Keratinocyte (primary cell): ENCODE results near the gene ITSN1. TPM values are rescaled to one million over a fixed set of nuclear protein-coding genes. Genes with fewer than 3 reads are reported as not detected.
"Not testable (repeated sequence)": the region's sequence is repeated elsewhere in the genome, so short reads cannot be mapped to it uniquely, and the experiment has no call there.

Experiments
- DNase-seq: peaks from one replicate; pipeline ENCODE4 v3.0.0-alpha.2; 2011; ENCODE audit warnings: low read depth, missing footprints, low spot score
- FAIRE-seq: peaks from 2 replicates; lab custom pipeline; 2011; peaks lifted over from hg19 to GRCh38; lab: Jason Lieb, UNC
- H2AFZ ChIP-seq: 2 replicates; pipeline ENCODE4 v1.6.0; 2012; ENCODE audit warnings: low read length, control low read depth, inconsistent platforms; ENCODE audit not compliant: control insufficient read depth
- H3K27ac ChIP-seq: 2 replicates; pipeline ENCODE4 v1.5.1; 2011; ENCODE audit warnings: low read length; ENCODE audit not compliant: control insufficient read depth, insufficient read depth
- H3K27me3 ChIP-seq: 3 replicates; pipeline ENCODE4 v1.6.0; 2011; ENCODE audit warnings: low read length; ENCODE audit not compliant: control insufficient read depth, insufficient read depth; ENCODE audit errors: extremely low read depth
- H3K36me3 ChIP-seq, 2 experiments: 2 replicates in 1 of 2; 3 replicates in 1 of 2; pipeline ENCODE4 v1.5.1; 2011; ENCODE audit warnings: low read length in 2 of 2, mild to moderate bottlenecking in 1 of 2; ENCODE audit not compliant: control insufficient read depth in 2 of 2, insufficient read depth in 2 of 2; ENCODE audit errors: extremely low read depth in 1 of 2
- H3K4me1 ChIP-seq: 3 replicates; pipeline ENCODE4 v1.5.1; 2011; ENCODE audit warnings: low read length; ENCODE audit not compliant: control insufficient read depth, insufficient read depth; ENCODE audit errors: extremely low read depth
- H3K4me2 ChIP-seq: 3 replicates; pipeline ENCODE4 v1.6.0; 2011; ENCODE audit warnings: low read depth, low read length; ENCODE audit not compliant: control insufficient read depth, insufficient read depth; ENCODE audit errors: extremely low read depth
- H3K4me3 ChIP-seq, 3 experiments: fragments of 200-600 bp in 1 of 3; sonication (generic) in 1 of 3; 2 replicates in 2 of 3; 3 replicates in 1 of 3; pipeline ENCODE4 v1.5.1; 2011 to 2016; ENCODE audit warnings: low read length in 3 of 3, mild to moderate bottlenecking in 3 of 3, control low read depth in 2 of 3, inconsistent platforms in 1 of 3, low read depth in 1 of 3, mixed read lengths in 1 of 3, mixed run types in 1 of 3, moderate library complexity in 1 of 3; ENCODE audit not compliant: control insufficient read depth in 2 of 3, insufficient read depth in 2 of 3; ENCODE audit errors: extremely low read depth in 1 of 3
- H3K79me2 ChIP-seq: 2 replicates; pipeline ENCODE4 v1.6.0; 2012; ENCODE audit warnings: low read length; ENCODE audit not compliant: control insufficient read depth, insufficient read depth
- H3K9ac ChIP-seq: 3 replicates; pipeline ENCODE4 v1.6.0; 2011; ENCODE audit warnings: low read length; ENCODE audit not compliant: control insufficient read depth, insufficient read depth; ENCODE audit errors: extremely low read depth
- H3K9me1 ChIP-seq: 3 replicates; pipeline ENCODE4 v1.6.0; 2011; ENCODE audit warnings: low read length; ENCODE audit not compliant: control insufficient read depth, insufficient read depth; ENCODE audit errors: extremely low read depth
- H3K9me3 ChIP-seq: 2 replicates; pipeline ENCODE4 v1.5.1; 2012; ENCODE audit warnings: low read depth, low read length; ENCODE audit not compliant: control insufficient read depth
- H4K20me1 ChIP-seq: 3 replicates; pipeline ENCODE4 v1.6.0; 2011; ENCODE audit warnings: low read length; ENCODE audit not compliant: control insufficient read depth, insufficient read depth; ENCODE audit errors: extremely low read depth
- CTCF ChIP-seq, 3 experiments: IDR thresholded peaks in 1 of 3; conservative IDR thresholded peaks in 1 of 3; optimal IDR thresholded peaks in 1 of 3; 2 replicates in 2 of 3; 3 replicates in 1 of 3; pipeline versions ENCODE3 to v1.5.1; 2011; ENCODE audit warnings: low read length in 3 of 3, mild to moderate bottlenecking in 3 of 3, moderate library complexity in 2 of 3, control low read depth in 1 of 3, inconsistent platforms in 1 of 3; ENCODE audit not compliant: insufficient read depth in 2 of 3; ENCODE audit errors: extremely low read depth in 1 of 3
- EZH2 ChIP-seq: IDR thresholded peaks from one replicate; pipeline ENCODE4 v1.6.1; 2012; ENCODE audit warnings: inconsistent platforms, mild to moderate bottlenecking, low read length, moderate library complexity
- dilution Hi-C: fragments of 300-500 bp; cut with MboI; formaldehyde crosslinking; loops from one replicate; pipeline ENCODE4 v1.7.0; 2020; ENCODE audit warnings: low sequenced_read_pairs; ENCODE audit not compliant: extremely low pct_ligation_motif_present
- polyA plus RNA-seq, 5 experiments: library from polyadenylated mRNA; depleted of rRNA in 3 of 5; stranded (reverse) in 3 of 5; stranded (forward) in 1 of 5; unstranded in 1 of 5; fragments of >200 nt; gene quantifications; 1 replicate in 1 of 5; 2 replicates in 3 of 5; 3 replicates in 1 of 5; pipeline versions ENCODE4 v1.2.1 to v1.2.3, GENCODE V29; 2011 to 2012; ENCODE audit warnings: missing spikeins in 2 of 5, low read depth in 1 of 5, low replicate concordance in 1 of 5

The ITSN1 gene
- polyA plus RNA-seq, 1 donor (not counting 4 experiments of a cell fraction or from before 2014, with no cell fraction given), result 34.3 TPM

GRCh38 chr21:33721081-33721480 is 78.8 kb downstream of the ITSN1 start:
- FAIRE-seq (no peak), DNase-seq (no peak)
- Histone ChIP-seq H3K4me1 (no peaks in the 10 kb centered on the region), H3K9me1 (no peaks in the 10 kb centered on the region), H3K9ac (no peak overlapping the region), H2AFZ (no peak overlapping the region), H3K27me3 (no peaks in the 10 kb centered on the region), H3K79me2 (peaks cover 8% of the 10 kb centered on the region), H3K4me3 (no peak overlapping the region), H4K20me1 (no peaks in the 10 kb centered on the region), H3K4me2 (no peak overlapping the region), H3K36me3 (peaks cover 0 to 6% of the 10 kb centered on the region in 2 experiments), H3K27ac (no peak overlapping the region), H3K9me3 (no peaks in the 10 kb centered on the region)
- TF ChIP-seq CTCF (optimal IDR thresholded peaks at IDR 0.05 in 1 of 3, IDR thresholded peaks at IDR 0.05 in 1 of 3, conservative IDR thresholded peaks at IDR 0.05 in 1 of 3; ENCODE audit: extremely low read depth in 1 of 3, insufficient read depth in 2 of 3, low read length in 3 of 3) (no peak), EZH2 (no peak)
- dilution Hi-C loops, result no loop called here

- DNase-seq, H4K20me1 ChIP-seq, H3K27ac ChIP-seq, H3K9ac ChIP-seq, H3K9me3 ChIP-seq, H3K4me2 ChIP-seq, H3K4me3 ChIP-seq, FAIRE-seq, dilution Hi-C loops, H3K27me3 ChIP-seq, H3K79me2 ChIP-seq, H2AFZ ChIP-seq, H3K4me1 ChIP-seq, H3K36me3 ChIP-seq, H3K9me1 ChIP-seq: not testable (repeated sequence)
Observed at GRCh38 chr21:33729139-33729538, 86.8 kb downstream of the ITSN1 start.

- H3K79me2 ChIP-seq, result no peaks in the 10 kb centered on the region
- dilution Hi-C loops, result no loop called here
- H3K27ac ChIP-seq, result no peak overlapping the region
- peaks cover 0 to 5% of the 10 kb centered on the region in 2 experiments for H3K36me3 ChIP-seq
- H3K9me3 ChIP-seq, result no peaks in the 10 kb centered on the region
- no peak for DNase-seq
- no peaks in the 10 kb centered on the region for H4K20me1 ChIP-seq
- no peak overlapping the region for H2AFZ ChIP-seq
- no peak for FAIRE-seq
- no peaks in the 10 kb centered on the region for H3K4me1 ChIP-seq
- no peak overlapping the region for H3K4me2 ChIP-seq
- no peaks in the 10 kb centered on the region for H3K27me3 ChIP-seq
- H3K9ac ChIP-seq, result no peak overlapping the region
- no peaks in the 10 kb centered on the region for H3K9me1 ChIP-seq
- no peak overlapping the region for H3K4me3 ChIP-seq
- TF ChIP-seq EZH2, result no peak
- no peak for TF ChIP-seq CTCF (optimal IDR thresholded peaks at IDR 0.05 in 1 of 3, IDR thresholded peaks at IDR 0.05 in 1 of 3, conservative IDR thresholded peaks at IDR 0.05 in 1 of 3; ENCODE audit: extremely low read depth in 1 of 3, insufficient read depth in 2 of 3, low read length in 3 of 3)
Observed at GRCh38 chr21:33729641-33730040, 87.3 kb downstream of the ITSN1 start.
